ENCODE measurements around the gene OR2T27.
"Not testable (repeated sequence)": the region's sequence is repeated elsewhere in the genome, so short reads cannot be mapped to it uniquely, and the experiment has no call there.

OR2T27 gene

DNA sequence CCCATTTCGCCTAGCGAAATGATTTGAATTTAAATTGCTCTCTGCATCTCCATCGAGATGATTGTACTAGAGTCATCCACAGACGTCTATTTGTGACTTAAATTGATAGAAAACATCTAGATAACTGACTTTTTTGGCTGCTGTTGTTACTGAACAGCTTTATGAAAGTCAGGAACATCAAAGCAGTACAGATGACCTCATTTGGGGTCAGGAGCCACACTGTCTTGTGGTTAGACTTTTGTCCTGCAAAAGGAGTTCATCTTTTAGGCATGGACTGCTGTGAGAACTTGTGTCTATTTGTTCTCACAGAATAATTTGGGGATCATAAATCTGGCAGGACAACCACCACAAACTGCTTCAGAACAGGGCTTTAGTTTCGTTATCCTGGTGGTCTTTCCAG lies 15.7 kb downstream of the OR2T27 start:
- not testable (repeated sequence) for DNase-seq

- not testable (repeated sequence) for DNase-seq
Measured at GRCh38 chr1:248636612-248637011, 18.7 kb downstream of the OR2T27 start.

DNA sequence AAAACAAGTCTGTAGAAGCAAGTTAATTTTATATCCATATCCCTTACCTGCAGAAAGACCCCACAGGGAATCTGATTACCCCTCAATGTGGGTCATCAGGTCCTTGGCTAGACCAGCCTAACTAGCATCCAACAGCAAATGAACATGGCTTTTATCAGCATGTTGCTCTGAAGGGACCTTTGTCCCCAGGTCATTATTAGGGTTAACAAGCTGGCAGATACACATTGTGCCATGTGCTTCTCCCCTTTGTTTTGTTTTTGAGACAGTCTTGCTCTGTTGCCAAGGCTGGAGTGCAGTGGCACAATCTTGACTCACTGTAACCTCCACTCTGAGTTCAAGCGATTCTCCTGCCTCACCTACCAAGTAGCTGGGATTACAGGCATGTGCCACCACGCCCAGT lies 20.3 kb downstream of the OR2T27 start, which contains the start of gene OR2T11:
TSS of gene OR2T11 (minus strand) at position 101 of the 400 bp plus-strand sequence. CDS start 7,963 bp downstream, outside the sequence.
- DNase-seq = not testable (repeated sequence)

GRCh38 chr1:248631354-248632008 lies 23.8 kb downstream of the OR2T27 start:
- DNase-seq = no peak

DNA sequence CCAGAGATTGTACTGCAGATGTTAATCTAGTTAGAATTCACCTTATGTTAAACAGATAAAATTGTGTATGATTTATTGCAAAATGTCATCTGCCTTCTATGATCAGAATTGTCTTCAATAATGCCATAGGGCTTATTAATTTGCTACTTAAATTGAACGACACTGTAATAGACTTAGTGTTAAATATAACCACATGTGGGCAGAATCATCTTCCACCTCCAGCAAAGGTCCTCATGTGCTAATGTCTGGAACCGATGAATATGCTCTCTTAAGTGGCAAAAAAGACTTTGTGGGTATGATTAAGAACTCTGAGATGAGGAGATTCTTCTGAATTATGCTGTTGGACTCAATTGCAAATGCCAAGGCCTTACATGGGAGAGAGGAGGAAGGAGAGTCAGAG lies 24.8 kb downstream of the OR2T27 start:
- DNase-seq = no peak

DNA sequence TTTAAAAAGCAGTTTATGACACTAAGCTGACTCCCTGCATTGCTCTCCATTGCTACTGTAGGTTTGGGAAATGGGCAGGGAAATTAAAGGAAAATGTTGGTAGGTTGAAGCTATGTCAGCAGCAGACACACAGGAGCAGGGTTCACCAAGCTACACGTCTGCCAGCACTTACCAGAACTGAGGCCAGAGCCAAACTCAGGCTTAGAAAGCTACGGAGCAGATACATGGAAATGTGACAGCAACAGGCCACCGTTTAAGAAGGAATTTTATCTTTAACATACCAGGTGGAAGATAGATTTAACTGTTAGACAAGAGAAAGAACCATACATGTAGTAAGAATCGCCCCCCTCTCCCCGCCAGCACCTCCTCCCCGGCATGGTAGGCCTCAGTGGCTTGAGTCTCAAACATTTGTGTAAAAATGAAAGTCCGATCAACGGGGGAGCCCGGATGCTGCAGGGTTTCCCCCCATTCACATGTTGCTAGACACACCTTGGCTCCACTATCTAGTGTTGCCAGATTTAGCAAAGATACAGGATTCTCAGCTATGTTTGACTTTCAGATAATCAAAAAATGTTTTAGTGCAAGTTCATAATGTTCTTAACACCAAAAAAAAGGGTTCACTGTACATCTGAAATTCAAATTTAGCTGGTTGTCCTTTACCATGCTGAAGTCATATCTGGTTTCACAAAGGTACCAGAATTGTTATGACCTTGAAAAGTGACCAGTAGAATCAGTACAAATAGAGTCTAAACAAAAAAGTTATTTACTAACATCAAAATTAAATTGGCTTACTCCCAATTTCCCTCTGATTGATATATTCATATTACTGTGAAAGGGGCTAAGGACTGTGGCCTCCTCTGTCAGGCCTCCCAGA lies 27.1 kb downstream of the OR2T27 start:
- DNase-seq = no peak

- DNase-seq = no peak
Measured at GRCh38 chr1:248625971-248626370, 29.4 kb downstream of the OR2T27 start.

DNA sequence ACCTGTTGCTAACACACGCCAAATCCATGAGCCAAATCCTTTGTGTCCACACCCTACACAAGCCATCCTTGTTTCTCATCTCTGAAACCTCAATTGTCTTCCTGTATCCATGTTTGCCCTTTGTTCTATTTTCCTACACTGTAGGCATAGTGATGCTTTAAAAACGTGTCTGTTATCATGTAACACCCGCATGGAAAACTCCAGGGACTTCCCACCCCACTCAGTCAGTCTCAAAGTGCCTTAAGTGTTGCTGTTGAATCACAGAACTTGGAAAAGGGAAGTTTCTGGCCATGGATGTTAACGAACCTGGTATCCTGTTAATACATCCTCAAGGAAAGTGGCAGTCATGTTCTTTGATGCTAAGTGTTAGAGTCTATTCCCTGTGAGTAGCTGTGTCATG lies 30.2 kb downstream of the OR2T27 start:
- DNase-seq = no peak

- peak; percentile 35 for DNase-seq
Measured at GRCh38 chr1:248622570-248623001, 32.7 kb downstream of the OR2T27 start.

DNA sequence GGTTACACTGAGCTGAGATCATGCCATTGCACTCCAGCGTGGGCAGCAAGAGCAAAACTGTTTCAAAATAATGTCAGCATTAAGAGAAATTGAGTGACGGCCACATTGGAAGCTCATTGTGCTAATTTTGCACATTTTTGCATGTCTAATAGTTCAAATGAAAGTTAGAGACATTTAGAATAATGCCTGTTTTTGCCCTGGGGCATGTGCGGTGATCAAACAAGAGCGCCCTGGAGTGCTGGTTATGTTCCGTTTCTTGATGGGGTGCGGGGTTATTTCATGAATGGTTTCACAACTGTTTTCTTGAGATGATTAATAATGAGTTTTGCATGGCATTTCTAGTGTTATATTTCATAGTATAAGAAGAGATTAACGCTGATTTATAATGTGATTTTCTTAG lies 33.6 kb downstream of the OR2T27 start:
- no peak for DNase-seq

- DNase-seq = peak; percentile 66
Measured at GRCh38 chr1:248618878-248619277, 36.5 kb downstream of the OR2T27 start.

DNA sequence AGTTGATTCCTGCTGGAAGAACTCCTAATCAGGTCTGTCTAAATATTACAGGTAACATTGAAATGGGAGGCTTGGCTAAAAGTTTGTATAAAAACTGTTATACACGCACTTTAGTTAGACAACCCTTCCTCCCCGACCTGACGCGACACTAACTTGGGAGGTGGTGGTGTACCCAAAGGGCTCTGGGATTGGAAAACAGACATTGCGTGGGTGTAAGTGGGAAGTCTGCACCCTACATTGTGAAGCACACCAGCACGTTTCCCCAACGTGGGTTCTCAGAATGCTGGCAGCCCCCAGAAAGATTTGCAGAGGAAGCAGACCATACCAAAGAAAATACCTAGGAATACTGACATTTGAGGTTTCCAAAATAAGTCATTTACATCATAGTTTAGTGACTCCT lies 37.2 kb downstream of the OR2T27 start:
- no peak for DNase-seq

GRCh38 chr1:248613742-248614141 lies 41.6 kb downstream of the OR2T27 start:
- DNase-seq = no peak

- no peak for DNase-seq
Measured at GRCh38 chr1:248611883-248612414, 43.4 kb downstream of the OR2T27 start.

- DNase-seq = no peak
Measured at GRCh38 chr1:248610301-248610700, 45.0 kb downstream of the OR2T27 start.

All from NCI-H1436 (cell line).